ENCODE measurements around the gene TSPAN31. TPM values are rescaled to one million over a fixed set of nuclear protein-coding genes. Genes with fewer than 3 reads are reported as not detected.
A peak's percentile ranks its signal among the peaks of the same experiment; 100 is the strongest.

Gene TSPAN31
- total RNA-seq, 1 donor = 62.2 TPM

DNA sequence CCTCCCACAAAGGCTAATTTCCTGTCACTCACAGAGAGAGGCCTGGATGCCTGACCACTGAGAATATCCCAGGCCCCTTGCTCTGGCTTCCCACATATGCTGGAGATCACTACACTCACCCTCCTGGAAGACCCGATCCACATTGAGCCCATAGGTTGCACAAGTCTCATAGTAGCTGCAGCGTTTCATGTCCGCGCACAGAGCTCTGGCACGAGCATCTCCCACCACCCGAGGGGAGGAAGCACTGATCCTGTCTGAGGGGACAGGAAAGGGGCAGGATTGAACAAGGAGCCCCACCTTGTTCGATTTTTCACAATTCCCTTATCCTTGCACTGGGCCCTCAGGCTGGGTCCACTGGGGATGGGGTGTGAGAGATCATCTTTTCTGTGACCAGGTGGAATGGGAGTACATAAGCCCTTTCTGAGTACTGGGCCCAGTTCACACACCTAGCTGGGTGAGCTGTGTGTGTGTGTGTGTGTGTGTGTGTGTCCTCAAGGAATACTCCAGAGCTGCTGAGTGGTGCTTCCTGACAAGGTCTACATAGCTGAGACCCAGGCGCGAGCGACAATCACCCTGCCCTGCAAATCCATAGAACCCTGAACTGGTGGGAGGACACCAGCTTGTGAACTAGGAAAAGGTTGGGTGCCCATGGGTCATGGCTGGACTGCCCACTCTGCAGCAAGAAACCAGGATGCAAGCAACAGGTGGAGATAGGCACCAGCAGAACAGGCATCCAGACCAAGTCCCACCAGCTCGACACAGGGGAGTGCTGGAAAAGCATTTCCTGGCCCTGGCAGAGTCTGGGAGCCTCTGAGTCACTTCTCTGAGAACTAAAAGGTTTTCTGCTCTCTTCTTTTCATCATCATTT, 11.9 kb upstream of the TSPAN31 start:
- no peak overlapping the region for H3K4me3 ChIP-seq (ENCODE audit: low read depth, low read length)
- DNase-seq (ENCODE audit: low read depth) = no peak
- TF ChIP-seq, protein P1, sequence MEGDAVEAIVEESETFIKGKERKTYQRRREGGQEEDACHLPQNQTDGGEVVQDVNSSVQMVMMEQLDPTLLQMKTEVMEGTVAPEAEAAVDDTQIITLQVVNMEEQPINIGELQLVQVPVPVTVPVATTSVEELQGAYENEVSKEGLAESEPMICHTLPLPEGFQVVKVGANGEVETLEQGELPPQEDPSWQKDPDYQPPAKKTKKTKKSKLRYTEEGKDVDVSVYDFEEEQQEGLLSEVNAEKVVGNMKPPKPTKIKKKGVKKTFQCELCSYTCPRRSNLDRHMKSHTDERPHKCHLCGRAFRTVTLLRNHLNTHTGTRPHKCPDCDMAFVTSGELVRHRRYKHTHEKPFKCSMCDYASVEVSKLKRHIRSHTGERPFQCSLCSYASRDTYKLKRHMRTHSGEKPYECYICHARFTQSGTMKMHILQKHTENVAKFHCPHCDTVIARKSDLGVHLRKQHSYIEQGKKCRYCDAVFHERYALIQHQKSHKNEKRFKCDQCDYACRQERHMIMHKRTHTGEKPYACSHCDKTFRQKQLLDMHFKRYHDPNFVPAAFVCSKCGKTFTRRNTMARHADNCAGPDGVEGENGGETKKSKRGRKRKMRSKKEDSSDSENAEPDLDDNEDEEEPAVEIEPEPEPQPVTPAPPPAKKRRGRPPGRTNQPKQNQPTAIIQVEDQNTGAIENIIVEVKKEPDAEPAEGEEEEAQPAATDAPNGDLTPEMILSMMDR (IDR thresholded peaks at IDR 0.05; ENCODE audit: insufficient read depth, low read depth, low read length) = no peak

DNA sequence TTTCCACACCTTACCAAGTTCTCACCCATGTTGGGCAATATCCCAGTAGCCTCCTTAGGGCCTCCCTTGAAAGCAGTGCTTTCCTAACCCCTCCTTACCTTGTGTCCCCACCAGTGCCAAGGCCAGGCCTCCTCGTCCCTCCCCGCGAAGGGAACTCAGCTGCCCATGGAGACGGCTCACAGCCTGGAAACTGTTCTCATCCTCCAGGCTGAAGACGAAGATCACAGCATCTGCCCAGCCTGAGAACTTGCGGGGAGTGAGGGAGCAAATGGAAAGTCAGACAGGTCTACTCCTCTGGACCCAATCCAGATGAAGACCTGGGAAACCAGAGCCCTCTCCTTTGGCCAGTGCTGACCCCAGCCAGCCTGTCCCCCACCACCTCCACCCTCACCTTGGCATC, 10.9 kb upstream of the TSPAN31 start:
- TF ChIP-seq, protein P1 (IDR thresholded peaks at IDR 0.05; ENCODE audit: insufficient read depth, low read depth, low read length) = no peak
- no peak overlapping the region for H3K4me3 ChIP-seq (ENCODE audit: low read depth, low read length)
- DNase-seq (ENCODE audit: low read depth) = no peak

DNA sequence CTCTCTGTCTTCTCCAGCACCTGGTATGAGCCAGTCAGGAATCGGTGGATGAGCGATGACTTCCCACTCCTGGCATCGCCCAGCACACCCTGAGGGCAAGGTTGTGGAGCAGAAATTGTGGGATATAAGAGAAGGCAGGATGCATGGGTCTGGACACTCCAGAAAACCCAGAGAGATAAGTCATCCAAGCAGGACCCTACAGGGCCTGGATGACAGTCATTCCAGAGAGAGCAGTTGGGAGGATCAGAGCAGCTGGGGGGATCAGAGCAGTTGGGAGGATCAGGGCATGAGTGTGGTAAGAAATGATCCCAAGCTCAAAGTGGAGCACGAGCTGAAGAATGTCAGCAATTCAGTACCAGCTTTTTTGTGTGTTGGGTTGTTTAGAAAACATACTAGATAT, 10.2 kb upstream of the TSPAN31 start:
- TF ChIP-seq, protein P1 (IDR thresholded peaks at IDR 0.05; ENCODE audit: insufficient read depth, low read depth, low read length) = no peak
- DNase-seq (ENCODE audit: low read depth) = no peak
- H3K4me3 ChIP-seq (ENCODE audit: low read depth, low read length) = no peak overlapping the region

DNA sequence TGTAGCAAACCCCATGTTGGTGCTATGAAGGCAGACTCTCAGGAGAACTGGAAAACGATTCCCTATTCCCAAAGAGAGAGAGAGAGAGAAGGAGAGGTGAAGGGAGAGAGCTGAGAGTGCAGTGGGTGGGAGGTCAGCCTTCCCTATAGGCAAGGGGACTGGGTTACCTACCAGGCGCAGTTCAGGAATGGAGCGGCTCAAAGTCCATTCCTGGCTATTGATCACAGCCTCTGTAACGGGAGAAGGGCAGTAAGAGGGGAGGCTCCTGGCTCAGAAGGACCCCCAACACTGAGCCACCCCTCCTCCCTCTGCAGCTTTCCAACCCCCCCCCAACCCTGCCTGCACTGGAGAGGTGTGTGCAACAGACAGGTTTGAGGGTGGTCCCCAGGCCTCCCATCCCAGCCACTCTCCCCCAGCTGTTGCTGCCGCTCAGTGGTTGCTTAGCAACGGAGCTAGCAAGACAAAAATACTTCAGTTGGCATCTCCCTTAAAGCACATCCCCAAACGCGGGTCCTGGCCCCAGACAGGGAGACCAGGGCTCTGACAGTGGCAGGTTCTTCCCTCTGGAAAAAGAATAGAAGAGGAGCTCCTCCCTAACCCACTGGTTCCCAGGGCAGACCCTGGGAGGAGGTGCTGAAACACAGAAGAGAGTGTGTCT, 9.5 kb upstream of the TSPAN31 start:
- no peak overlapping the region for H3K4me3 ChIP-seq (ENCODE audit: low read depth, low read length)
- TF ChIP-seq, protein P1 (IDR thresholded peaks at IDR 0.05; ENCODE audit: insufficient read depth, low read depth, low read length) = no peak
- no peak for DNase-seq (ENCODE audit: low read depth)

DNA sequence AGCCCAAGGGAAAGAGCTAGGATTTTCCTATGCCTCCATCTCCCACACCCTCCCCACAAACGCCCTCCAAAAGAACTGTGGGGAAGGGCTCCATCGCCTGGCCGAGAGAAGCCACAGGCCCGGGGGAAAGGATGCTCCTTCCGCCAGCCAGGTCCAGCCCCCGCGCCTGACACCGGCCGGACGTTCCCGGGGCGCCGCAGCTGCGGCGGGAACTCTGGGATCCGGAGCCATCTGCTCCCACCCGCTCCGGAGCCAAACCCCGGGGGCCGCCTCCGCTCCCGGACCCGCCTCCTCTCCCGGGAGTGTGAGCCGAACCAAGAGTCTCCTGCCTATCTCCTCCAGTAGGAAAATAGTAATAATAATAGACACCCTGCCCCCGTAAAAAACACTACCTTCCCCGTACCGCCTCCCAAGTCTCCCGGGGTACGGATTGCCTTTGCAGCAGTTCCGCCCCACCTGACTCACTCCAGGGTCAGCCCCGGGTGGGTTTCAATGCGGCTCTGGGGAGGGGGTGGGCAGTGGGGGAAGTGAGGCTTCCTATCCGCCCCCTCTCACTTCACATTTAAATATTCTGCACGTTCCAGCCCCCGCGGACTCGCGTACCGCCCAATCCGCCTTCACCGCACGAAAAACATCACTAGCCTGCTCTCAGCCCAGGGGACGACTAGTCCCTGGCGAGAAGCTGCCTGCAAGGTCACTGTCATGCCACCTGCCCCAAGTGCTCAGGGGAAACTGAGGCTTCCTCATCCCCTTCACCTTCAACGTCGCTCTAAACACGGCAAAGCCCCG, 8.7 kb upstream of the TSPAN31 start:
- H3K4me3 ChIP-seq (ENCODE audit: low read depth, low read length) = peak overlapping the region; percentile 3
- peak; percentile 37 for DNase-seq (ENCODE audit: low read depth)
- TF ChIP-seq, protein P1 (IDR thresholded peaks at IDR 0.05; ENCODE audit: insufficient read depth, low read depth, low read length) = peak; percentile 46

DNA sequence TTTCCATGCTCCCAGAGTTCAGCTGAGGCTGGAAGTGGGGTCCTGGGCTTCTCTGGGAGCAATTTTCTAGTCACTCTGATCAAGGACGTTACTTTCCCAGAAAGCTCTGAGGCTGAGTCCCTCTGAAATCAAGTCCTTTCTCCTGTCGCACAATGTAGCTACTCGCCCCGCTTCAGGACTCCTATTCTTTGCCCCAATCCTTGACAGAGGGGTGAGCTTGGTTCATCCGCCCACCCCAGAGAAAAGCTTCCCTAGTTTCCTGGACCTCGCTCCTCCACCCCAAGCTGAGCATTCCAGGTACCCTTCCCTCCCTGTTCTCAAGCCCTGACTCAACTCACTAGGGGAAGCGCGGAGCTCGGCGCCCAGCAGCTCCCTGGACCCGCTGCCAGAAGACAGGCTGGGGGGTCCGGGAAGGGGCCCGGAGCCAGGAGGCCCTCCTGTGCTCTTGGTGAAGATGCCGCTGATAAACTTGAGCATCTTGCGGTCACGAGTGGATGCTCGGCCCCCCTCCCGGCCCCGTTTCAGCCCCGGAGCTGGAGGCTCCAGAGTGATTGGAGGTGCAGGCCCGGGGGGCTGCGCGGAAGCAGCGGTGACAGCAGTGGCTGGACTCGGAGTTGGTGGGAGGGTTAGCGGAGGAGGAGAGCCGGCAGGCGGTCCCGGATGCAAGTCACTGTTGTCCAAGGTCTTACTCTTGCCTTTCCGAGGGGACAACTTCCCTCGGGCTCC, 7.9 kb upstream of the TSPAN31 start:
- H3K4me3 ChIP-seq (ENCODE audit: low read depth, low read length) = no peak overlapping the region
- no peak for DNase-seq (ENCODE audit: low read depth)

More for the DNA sequence above, 7.9 kb upstream of the TSPAN31 start:
- TF ChIP-seq, protein P1 (IDR thresholded peaks at IDR 0.05; ENCODE audit: insufficient read depth, low read depth, low read length) = no peak

All from fibroblast of villous mesenchyme (primary cell).